Mesendoderm (in vitro differentiated cells): ENCODE data around the gene DCBLD2.

Experiments
- DNase-seq: peaks from one replicate; pipeline ENCODE4 v3.0.0; 2013
- H2AK5ac ChIP-seq: 2 replicates; pipeline ENCODE4 v1.6.1; 2013; ENCODE audit warnings: low read length, inconsistent platforms
- H2BK120ac ChIP-seq: 2 replicates; pipeline ENCODE4 v1.6.1; 2013; ENCODE audit warnings: low read depth, mild to moderate bottlenecking, low read length, moderate library complexity, mixed read lengths
- H2BK15ac ChIP-seq: replicated peaks from 2 replicates; pipeline ENCODE4 v1.6.1; 2013; ENCODE audit warnings: low read depth, mild to moderate bottlenecking, moderate library complexity
- H2BK5ac ChIP-seq: 2 replicates; pipeline ENCODE4 v1.6.1; 2013; ENCODE audit warnings: low read length, inconsistent platforms
- H3K18ac ChIP-seq: 2 replicates; pipeline ENCODE4 v1.6.1; 2013; ENCODE audit warnings: mild to moderate bottlenecking, low read length, mixed read lengths
- H3K23ac ChIP-seq: one replicate; pipeline ENCODE4 v1.6.1; 2013; ENCODE audit warnings: low read length
- H3K27ac ChIP-seq: 2 replicates; pipeline ENCODE4 v1.5.1; 2013; ENCODE audit warnings: low read depth, mild to moderate bottlenecking, inconsistent platforms, low read length, moderate library complexity
- H3K27me3 ChIP-seq: 2 replicates; pipeline ENCODE4 v1.6.1; 2013; ENCODE audit warnings: low read length, control low read depth, mild to moderate bottlenecking, inconsistent platforms; ENCODE audit not compliant: insufficient read depth, poor library complexity
- H3K36me3 ChIP-seq: 2 replicates; pipeline ENCODE4 v1.6.1; 2013; ENCODE audit warnings: low read length, inconsistent platforms; ENCODE audit not compliant: control insufficient read depth, insufficient read depth
- H3K4ac ChIP-seq: one replicate; pipeline ENCODE4 v1.6.1; 2013; ENCODE audit warnings: low read depth, mild to moderate bottlenecking, low read length, moderate library complexity
- H3K4me1 ChIP-seq: 2 replicates; pipeline ENCODE4 v1.6.1; 2013; ENCODE audit warnings: low read depth, low read length, inconsistent platforms; ENCODE audit not compliant: control insufficient read depth
- H3K4me2 ChIP-seq: 2 replicates; pipeline ENCODE4 v1.6.1; 2013; ENCODE audit warnings: low read length
- H3K4me3 ChIP-seq: 2 replicates; pipeline ENCODE4 v1.5.1; 2013; ENCODE audit warnings: mild to moderate bottlenecking, low read length
- H3K56ac ChIP-seq: one replicate; pipeline ENCODE4 v1.6.1; 2013; ENCODE audit warnings: low read length
- H3K79me1 ChIP-seq: 2 replicates; pipeline ENCODE4 v1.6.1; 2013; ENCODE audit warnings: low read length, inconsistent platforms
- H3K79me2 ChIP-seq: 2 replicates; pipeline ENCODE4 v1.6.1; 2013; ENCODE audit warnings: mild to moderate bottlenecking, low read length; ENCODE audit not compliant: control insufficient read depth, insufficient read depth
- H3K9ac ChIP-seq: 2 replicates; pipeline ENCODE4 v1.6.1; 2013; ENCODE audit warnings: low read length, inconsistent platforms
- H4K5ac ChIP-seq: one replicate; pipeline ENCODE4 v1.6.1; 2013; ENCODE audit warnings: low read length
- H4K8ac ChIP-seq: one replicate; pipeline ENCODE4 v1.6.1; 2013; ENCODE audit warnings: low read depth, mild to moderate bottlenecking, control low read depth, low read length, moderate library complexity
- WGBS: extraction: QIAGEN DNeasy Blood & Tissue Kit; methylation state at CpG from one replicate; pipeline ENCODE4 v1.1.7; 2013; ENCODE audit warnings: low lambda C conversion rate, missing lambda C conversion rate; ENCODE audit not compliant: insufficient coverage; ENCODE audit errors: extremely low coverage; 5-methylcytosine and 5-hydroxymethylcytosine counted together

DCBLD2 gene

GRCh38 chr3:98772022-98772421 is 129.5 kb downstream of the DCBLD2 start:
- H3K9ac ChIP-seq, result no peak overlapping the region
- H3K27me3 ChIP-seq, result no peaks in the 10 kb centered on the region
- H4K5ac ChIP-seq, result no peak overlapping the region
- H3K18ac ChIP-seq, result no peak overlapping the region
- DNase-seq, result no peak
- no peak overlapping the region for H3K23ac ChIP-seq
- no peak overlapping the region for H2AK5ac ChIP-seq
- no peak overlapping the region for H3K56ac ChIP-seq
- no CpG with 5 or more reads among the region's 2 CpGs for WGBS
- no peak overlapping the region for H2BK5ac ChIP-seq
- H2BK120ac ChIP-seq, result no peak overlapping the region
- H3K4me2 ChIP-seq, result no peak overlapping the region
- no peak overlapping the region for H3K4me3 ChIP-seq
- no peak overlapping the region for H4K8ac ChIP-seq
- H3K4ac ChIP-seq, result no peak overlapping the region
- H2BK15ac ChIP-seq, result no peak overlapping the region
- H3K4me1 ChIP-seq, result no peaks in the 10 kb centered on the region
- no peaks in the 10 kb centered on the region for H3K79me1 ChIP-seq
- no peaks in the 10 kb centered on the region for H3K79me2 ChIP-seq
- H3K27ac ChIP-seq, result no peak overlapping the region
- no peaks in the 10 kb centered on the region for H3K36me3 ChIP-seq

- Histone ChIP-seq H3K4me1 (no peaks in the 10 kb centered on the region), H3K79me2 (no peaks in the 10 kb centered on the region), H3K27ac (no peak overlapping the region), H3K4ac (no peak overlapping the region), H3K56ac (no peak overlapping the region), H4K8ac (no peak overlapping the region), H4K5ac (no peak overlapping the region), H3K79me1 (no peaks in the 10 kb centered on the region), H3K18ac (no peak overlapping the region), H2BK15ac (no peak overlapping the region), H2AK5ac (no peak overlapping the region), H3K27me3 (no peaks in the 10 kb centered on the region), H2BK5ac (no peak overlapping the region), H2BK120ac (no peak overlapping the region), H3K23ac (no peak overlapping the region), H3K4me2 (no peak overlapping the region), H3K36me3 (no peaks in the 10 kb centered on the region), H3K9ac (no peak overlapping the region), H3K4me3 (no peak overlapping the region)
- no peak for DNase-seq
- WGBS, result no CpG with 5 or more reads among the region's 8 CpGs
These were observed 131.0 kb downstream of the DCBLD2 start for GRCh38 chr3:98770261-98771039.

GRCh38 chr3:98769448-98769847 is 132.0 kb downstream of the DCBLD2 start:
- Histone ChIP-seq H4K8ac (no peak overlapping the region), H3K9ac (no peak overlapping the region), H2BK120ac (no peak overlapping the region), H2BK5ac (no peak overlapping the region), H2AK5ac (no peak overlapping the region), H2BK15ac (no peak overlapping the region), H3K79me1 (no peaks in the 10 kb centered on the region), H3K4me1 (no peaks in the 10 kb centered on the region), H3K27me3 (no peaks in the 10 kb centered on the region), H3K4me2 (no peak overlapping the region), H3K56ac (no peak overlapping the region), H3K23ac (no peak overlapping the region), H3K27ac (no peak overlapping the region), H3K18ac (no peak overlapping the region), H3K36me3 (no peaks in the 10 kb centered on the region), H3K4ac (no peak overlapping the region), H3K4me3 (no peak overlapping the region), H3K79me2 (no peaks in the 10 kb centered on the region), H4K5ac (no peak overlapping the region)
- no peak for DNase-seq

GRCh38 chr3:98768961-98769360 is 132.5 kb downstream of the DCBLD2 start:
- Histone ChIP-seq H3K23ac (no peak overlapping the region), H4K5ac (no peak overlapping the region), H3K9ac (no peak overlapping the region), H2BK120ac (no peak overlapping the region), H3K27me3 (no peaks in the 10 kb centered on the region), H3K79me1 (no peaks in the 10 kb centered on the region), H3K79me2 (no peaks in the 10 kb centered on the region), H3K27ac (no peak overlapping the region), H2AK5ac (no peak overlapping the region), H3K36me3 (no peaks in the 10 kb centered on the region), H3K4ac (no peak overlapping the region), H4K8ac (no peak overlapping the region), H3K56ac (no peak overlapping the region), H3K18ac (no peak overlapping the region), H2BK15ac (no peak overlapping the region), H2BK5ac (no peak overlapping the region), H3K4me1 (no peaks in the 10 kb centered on the region), H3K4me3 (no peak overlapping the region), H3K4me2 (no peak overlapping the region)
- no peak for DNase-seq
- no CpG with 5 or more reads among the region's 2 CpGs for WGBS

- H3K79me1 ChIP-seq, result no peaks in the 10 kb centered on the region
- no peak overlapping the region for H2BK5ac ChIP-seq
- H4K5ac ChIP-seq, result no peak overlapping the region
- no peak overlapping the region for H2AK5ac ChIP-seq
- H2BK15ac ChIP-seq, result no peak overlapping the region
- H4K8ac ChIP-seq, result no peak overlapping the region
- no peak overlapping the region for H3K4me3 ChIP-seq
- no peaks in the 10 kb centered on the region for H3K36me3 ChIP-seq
- H3K18ac ChIP-seq, result no peak overlapping the region
- no peaks in the 10 kb centered on the region for H3K27me3 ChIP-seq
- H3K79me2 ChIP-seq, result no peaks in the 10 kb centered on the region
- H3K4ac ChIP-seq, result no peak overlapping the region
- H3K27ac ChIP-seq, result no peak overlapping the region
- H3K23ac ChIP-seq, result no peak overlapping the region
- H2BK120ac ChIP-seq, result no peak overlapping the region
- H3K4me2 ChIP-seq, result no peak overlapping the region
- no peak overlapping the region for H3K56ac ChIP-seq
- H3K9ac ChIP-seq, result no peak overlapping the region
- no peaks in the 10 kb centered on the region for H3K4me1 ChIP-seq
- DNase-seq, result no peak
These were observed 134.6 kb downstream of the DCBLD2 start for GRCh38 chr3:98766924-98767323.

GRCh38 chr3:98765721-98766120 is 135.8 kb downstream of the DCBLD2 start:
- WGBS, result no CpG with 5 or more reads among the region's 4 CpGs
- no peak for DNase-seq

More at GRCh38 chr3:98765721-98766120, 135.8 kb downstream of the DCBLD2 start:
- H4K8ac ChIP-seq, result no peak overlapping the region
- H3K79me1 ChIP-seq, result no peaks in the 10 kb centered on the region
- H3K4me3 ChIP-seq, result no peak overlapping the region
- H3K4me2 ChIP-seq, result no peak overlapping the region
- no peak overlapping the region for H3K23ac ChIP-seq
- no peak overlapping the region for H2BK15ac ChIP-seq
- H3K27ac ChIP-seq, result no peak overlapping the region
- H3K36me3 ChIP-seq, result no peaks in the 10 kb centered on the region
- H3K9ac ChIP-seq, result no peak overlapping the region
- H2AK5ac ChIP-seq, result no peak overlapping the region
- H3K4ac ChIP-seq, result no peak overlapping the region
- no peaks in the 10 kb centered on the region for H3K4me1 ChIP-seq
- H2BK120ac ChIP-seq, result no peak overlapping the region
- H3K18ac ChIP-seq, result no peak overlapping the region
- H4K5ac ChIP-seq, result no peak overlapping the region
- no peaks in the 10 kb centered on the region for H3K79me2 ChIP-seq
- no peak overlapping the region for H3K56ac ChIP-seq
- H3K27me3 ChIP-seq, result no peaks in the 10 kb centered on the region
- no peak overlapping the region for H2BK5ac ChIP-seq
